Stimulated activated CD8-positive, alpha-beta memory T cell treated with anti-CD3 and anti-CD28 coated beads, Interleukin-12 subunit alpha, Interleukin-12 subunit beta, amount 100 ng/mL, for 4 hours (primary cell): Measurements from ENCODE around the gene OR52E4.

Experiments
- DNase-seq: peaks from one replicate; pipeline ENCODE4 v3.0.0-alpha.2; 2020; ENCODE audit warnings: low read depth

OR52E4 gene

GRCh38 chr11:5880329-5880728 is at the start of gene OR52E4:
OR52E4 (plus strand) TSS chr11:5880629; CDS start chr11:5884293, 3,664 bp downstream.
- DNase-seq, result no peak

- no peak for DNase-seq
These were observed 49.1 kb upstream of the OR52E4 start for GRCh38 chr11:5831196-5831829.

- no peak for DNase-seq
These were observed 47.0 kb upstream of the OR52E4 start for GRCh38 chr11:5833446-5833845.

- DNase-seq, result no peak
These were observed 42.7 kb upstream of the OR52E4 start for GRCh38 chr11:5837695-5838094.

GRCh38 chr11:5841797-5842196 is 38.6 kb upstream of the OR52E4 start, which contains the start of gene OR52E6:
OR52E6 (minus strand) TSS chr11:5841897; CDS start chr11:5841897, 0 bp downstream.
- DNase-seq, result no peak

- no peak for DNase-seq
These were observed 33.7 kb upstream of the OR52E4 start for GRCh38 chr11:5846701-5847100.

GRCh38 chr11:5847711-5848110 is 32.7 kb upstream of the OR52E4 start:
- no peak for DNase-seq

GRCh38 chr11:5851002-5851401 is 29.4 kb upstream of the OR52E4 start:
- DNase-seq, result no peak

- DNase-seq, result no peak
These were observed 22.8 kb upstream of the OR52E4 start, which contains the start of gene OR52E8 for GRCh38 chr11:5857590-5857989. OR52E8 (minus strand) TSS chr11:5857690; CDS start chr11:5857690, 0 bp downstream.

GRCh38 chr11:5865826-5866225 is 14.6 kb upstream of the OR52E4 start:
- no peak for DNase-seq

GRCh38 chr11:5878564-5878963 is 1.9 kb upstream of the OR52E4 start:
- no peak for DNase-seq

- no peak for DNase-seq
These were observed 1.3 kb downstream of the OR52E4 start for GRCh38 chr11:5881756-5882155.

GRCh38 chr11:5887172-5887571 is 6.7 kb downstream of the OR52E4 start:
- no peak for DNase-seq

- DNase-seq, result no peak
These were observed 7.2 kb downstream of the OR52E4 start for GRCh38 chr11:5887661-5888060.

GRCh38 chr11:5891216-5891800 is 10.9 kb downstream of the OR52E4 start:
- no peak for DNase-seq

GRCh38 chr11:5892908-5893307 is 12.5 kb downstream of the OR52E4 start, which contains the start of gene OR52E5:
OR52E5 (plus strand) TSS chr11:5893208; CDS start chr11:5900777, 7,569 bp downstream.
- no peak for DNase-seq

- DNase-seq, result no peak
These were observed 19.1 kb downstream of the OR52E4 start for GRCh38 chr11:5899534-5899933.

- no peak for DNase-seq
These were observed 30.1 kb downstream of the OR52E4 start for GRCh38 chr11:5910540-5910939.

GRCh38 chr11:5922749-5923426 is 42.5 kb downstream of the OR52E4 start:
- DNase-seq, result no peak

- no peak for DNase-seq
These were observed 43.0 kb downstream of the OR52E4 start for GRCh38 chr11:5923427-5923776.

- no peak for DNase-seq
These were observed 43.4 kb downstream of the OR52E4 start for GRCh38 chr11:5923794-5924193.

GRCh38 chr11:5928271-5928670 is 47.8 kb downstream of the OR52E4 start:
- no peak for DNase-seq

- no peak for DNase-seq
These were observed 48.4 kb downstream of the OR52E4 start for GRCh38 chr11:5928811-5929210.
